HG03469 (cell line): ENCODE results near the gene CCL20.

ENCODE experiments used
- ATAC-seq: cut with Tn5 transposase; IDR thresholded peaks from one replicate; pipeline ENCODE4 v1.9.1; 2021; ENCODE audit warnings: mild to moderate bottlenecking, moderate library complexity, moderate number of reproducible peaks; ENCODE audit not compliant: unreplicated experiment

The CCL20 gene

DNA sequence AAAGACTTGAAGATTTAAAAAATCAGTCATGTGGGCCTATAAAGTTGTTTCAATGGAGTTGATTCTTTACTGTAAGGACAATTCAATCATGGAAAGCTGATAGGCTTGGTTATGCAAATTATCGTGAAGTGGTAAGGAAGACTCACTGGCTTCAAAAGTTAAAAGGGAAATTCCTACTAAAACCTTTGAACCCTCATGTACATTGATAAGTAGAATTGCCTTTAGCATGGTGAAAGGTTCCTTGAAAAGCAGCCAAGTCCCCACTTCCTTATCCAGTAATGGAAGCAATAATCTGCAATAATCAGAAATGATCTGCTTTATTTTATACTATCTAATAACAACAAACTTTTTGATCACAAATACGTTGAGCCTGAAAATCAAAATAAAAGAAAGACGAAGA, 14.4 kb upstream of the CCL20 start:
- no peak for ATAC-seq

DNA sequence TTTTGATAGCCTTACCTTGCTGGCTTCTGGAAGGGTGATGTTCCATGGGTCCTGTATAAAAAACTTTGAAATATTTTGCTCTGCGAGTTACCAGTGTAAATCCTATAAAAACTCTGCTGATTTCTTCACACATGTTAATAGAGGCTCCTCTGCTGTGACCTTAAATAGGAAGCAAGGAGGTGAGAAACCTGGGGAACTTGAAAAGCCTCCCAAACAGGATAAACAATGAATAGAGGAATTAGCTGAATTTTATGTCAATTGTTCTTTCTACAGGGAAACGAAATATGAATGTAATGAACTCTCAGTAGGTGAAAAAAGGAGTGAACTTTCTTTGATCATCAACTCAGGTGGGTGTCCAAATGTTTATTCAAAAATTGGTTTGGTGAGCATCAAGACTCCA, 10.8 kb upstream of the CCL20 start:
- ATAC-seq: no peak

DNA sequence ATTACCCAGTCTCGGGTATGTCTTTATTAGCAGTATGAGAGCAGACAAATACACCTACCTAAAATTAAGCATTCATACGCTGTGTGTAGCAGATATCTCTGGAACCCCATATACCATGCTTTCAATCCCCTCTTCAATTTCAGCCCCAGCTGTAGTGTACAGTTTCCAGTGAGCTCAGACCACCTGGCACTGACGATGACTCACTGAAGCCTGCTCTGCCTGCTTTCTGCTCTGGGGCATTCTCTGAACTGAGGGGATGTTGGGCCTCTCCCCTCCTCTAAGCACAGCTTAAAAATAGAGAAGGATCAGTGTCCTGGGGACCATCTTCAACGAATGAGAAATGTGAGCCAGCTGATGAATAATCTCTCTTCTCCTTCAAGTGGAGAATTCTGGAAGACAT, 8.7 kb upstream of the CCL20 start:
- no peak for ATAC-seq

DNA sequence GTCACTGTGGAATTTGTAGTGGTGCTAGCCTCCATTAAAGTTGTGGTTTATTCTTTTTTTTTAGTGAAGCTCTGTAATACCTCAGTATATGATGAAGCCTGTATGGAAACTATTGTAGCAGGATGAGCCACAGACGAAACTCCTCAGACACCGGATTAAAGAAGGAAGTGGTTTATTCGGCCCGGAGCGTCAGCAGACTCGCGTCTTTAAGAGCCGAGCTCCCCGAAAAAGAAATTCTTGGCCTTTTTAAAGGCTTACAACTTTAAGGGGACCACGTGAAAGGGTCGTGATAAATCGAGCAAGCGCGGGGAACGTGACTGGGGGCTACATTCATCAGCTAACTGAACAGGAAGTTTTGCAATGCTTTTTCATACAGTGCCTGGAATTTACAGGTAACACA, 8.1 kb upstream of the CCL20 start:
- no peak for ATAC-seq

DNA sequence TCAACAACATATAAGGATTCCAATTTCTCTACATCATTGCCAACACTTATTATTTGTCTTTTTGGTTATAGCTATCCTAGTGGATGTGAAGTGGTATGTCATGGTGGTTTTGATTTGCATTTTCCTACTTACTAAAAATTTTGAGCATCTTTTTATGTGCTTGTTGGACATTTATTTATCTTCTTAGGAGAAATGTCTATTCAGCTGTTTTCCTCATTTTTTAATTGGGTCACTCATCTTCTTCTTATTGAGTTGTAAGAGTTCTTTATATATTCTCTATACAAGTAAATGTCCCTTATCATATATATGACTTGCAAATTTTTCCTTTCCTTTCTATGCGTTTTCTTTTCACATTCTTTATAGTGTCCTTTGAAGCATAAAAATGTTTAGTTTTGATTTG, 4.7 kb upstream of the CCL20 start:
- ATAC-seq: no peak

DNA sequence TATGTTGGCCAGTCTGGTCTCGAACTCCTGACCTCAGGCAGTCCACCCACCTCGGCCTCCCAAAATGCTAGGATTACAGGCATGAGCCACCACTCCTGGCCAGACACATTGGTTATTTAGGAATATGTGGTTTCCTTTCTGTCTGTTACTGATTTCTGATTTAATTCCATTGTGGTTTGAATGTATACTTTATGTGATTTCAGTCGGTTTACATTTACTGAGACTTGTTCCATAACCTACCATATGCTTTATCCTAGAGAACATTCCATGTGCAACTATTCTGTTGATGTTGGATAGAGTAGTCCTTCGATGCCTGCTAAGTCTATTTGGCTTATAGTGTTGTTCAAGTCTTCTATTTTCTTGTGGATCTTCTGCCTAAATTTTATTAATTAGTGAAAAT, 1.6 kb upstream of the CCL20 start:
- no peak for ATAC-seq

DNA sequence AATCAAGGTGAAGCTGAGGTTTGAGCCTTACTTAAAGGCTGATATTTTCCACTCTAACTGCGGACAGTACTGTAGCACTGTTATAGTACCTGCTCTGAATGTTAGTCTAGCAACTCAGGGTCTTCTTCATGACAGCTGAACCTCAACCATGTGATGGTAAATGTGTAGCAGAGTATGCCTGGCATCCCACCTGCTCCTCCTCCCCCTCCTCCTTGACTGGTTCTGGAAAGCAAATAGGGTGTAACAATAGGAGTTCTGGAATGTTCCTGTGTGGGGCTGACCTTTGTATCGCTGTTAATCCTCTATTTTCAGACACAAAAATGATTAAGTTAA, 447 bp upstream of the CCL20 start:
- ATAC-seq: no peak

DNA sequence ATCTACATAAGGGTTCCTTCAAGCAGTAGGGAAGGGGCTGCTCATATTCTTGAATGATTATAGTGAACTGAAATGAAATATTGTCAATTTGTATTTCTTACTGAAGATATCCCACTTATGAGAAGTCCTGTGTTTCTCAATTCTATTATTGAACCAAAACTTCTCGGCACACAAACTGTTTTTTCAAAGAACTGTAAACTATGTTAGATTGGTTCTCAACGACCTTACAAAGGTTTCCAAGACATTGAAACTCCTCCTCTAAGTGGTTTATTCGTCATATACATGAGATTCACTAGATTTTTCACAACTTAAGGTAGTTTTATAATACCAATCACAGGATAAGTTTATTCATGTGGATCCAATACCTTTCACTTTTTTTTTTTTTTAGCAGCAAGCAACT, 1.4 kb downstream of the CCL20 start:
- no peak for ATAC-seq

DNA sequence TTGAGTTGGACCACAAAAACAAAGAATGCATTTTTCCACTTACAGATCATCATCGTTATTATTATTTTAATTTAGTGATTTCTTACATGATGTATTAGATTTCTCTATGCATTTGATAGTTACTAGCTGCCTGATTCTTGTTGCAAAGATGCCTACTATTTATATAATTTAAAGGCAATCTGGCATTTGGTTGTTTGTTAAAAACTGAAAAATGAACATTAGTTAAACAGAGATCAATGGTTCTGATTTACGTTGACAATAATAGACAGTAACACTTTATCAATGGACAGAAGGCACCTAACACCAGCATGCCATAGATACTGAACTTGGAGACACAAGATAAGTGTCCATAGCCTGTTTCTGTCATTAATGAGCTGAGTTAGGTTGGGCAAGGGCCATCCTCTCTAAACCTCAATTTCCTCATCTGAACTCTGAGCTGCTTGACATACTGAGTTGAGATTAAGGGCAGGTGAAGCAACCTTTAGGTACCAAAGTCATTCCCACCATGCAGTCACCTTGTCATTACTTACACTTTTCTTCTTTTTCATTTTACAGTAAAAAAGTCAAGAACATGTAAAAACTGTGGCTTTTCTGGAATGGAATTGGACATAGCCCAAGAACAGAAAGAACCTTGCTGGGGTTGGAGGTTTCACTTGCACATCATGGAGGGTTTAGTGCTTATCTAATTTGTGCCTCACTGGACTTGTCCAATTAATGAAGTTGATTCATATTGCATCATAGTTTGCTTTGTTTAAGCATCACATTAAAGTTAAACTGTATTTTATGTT, 3.1 kb downstream of the CCL20 start:
- ATAC-seq: no peak

DNA sequence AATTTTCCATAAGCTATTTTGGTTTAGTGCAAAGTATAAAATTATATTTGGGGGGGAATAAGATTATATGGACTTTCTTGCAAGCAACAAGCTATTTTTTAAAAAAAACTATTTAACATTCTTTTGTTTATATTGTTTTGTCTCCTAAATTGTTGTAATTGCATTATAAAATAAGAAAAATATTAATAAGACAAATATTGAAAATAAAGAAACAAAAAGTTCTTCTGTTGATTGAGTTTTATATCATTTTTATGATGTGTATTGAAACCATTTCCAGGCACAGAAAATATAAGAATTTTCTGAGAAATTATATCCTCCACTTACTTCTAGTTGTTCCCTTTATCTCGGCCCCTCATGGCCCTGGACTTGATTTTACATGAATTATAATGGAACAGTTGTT, 3.7 kb downstream of the CCL20 start:
- ATAC-seq: no peak

DNA sequence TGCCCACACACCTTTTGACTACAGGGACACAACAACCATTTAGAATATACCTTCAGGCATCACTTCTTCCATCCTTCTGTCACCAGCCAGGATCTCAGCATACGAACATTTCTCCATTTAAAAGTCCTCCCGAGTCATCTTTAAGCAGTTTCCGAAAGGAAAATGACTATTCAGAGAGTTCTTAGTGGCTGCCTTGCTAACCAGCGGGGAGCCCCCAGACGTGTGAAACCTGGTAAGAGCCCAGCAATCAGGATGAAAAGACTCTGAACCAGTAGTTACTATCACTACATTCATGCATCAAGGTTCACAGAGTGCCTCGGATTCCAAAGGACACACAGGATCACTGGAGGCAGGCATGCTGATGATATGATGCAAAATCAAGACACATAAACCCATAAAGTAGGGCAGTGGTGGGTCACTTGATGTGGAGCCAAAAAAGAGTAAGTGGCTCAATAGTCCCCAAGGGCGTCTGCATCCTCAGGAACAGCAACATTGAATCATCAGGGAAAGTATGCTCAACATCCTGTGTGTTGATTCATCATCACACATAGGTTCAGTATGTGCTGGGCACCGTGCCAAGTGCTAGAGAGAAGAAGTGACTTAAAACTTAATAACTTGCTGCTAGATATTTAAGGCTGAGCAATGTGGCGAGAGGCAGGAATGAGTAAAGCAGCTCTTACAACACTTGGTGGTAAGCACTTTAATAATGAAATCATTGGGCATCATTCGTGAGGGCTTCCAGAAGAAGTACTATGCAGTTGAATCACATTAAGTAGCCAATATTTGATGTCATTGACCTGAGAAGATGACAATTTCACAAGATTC, 4.4 kb downstream of the CCL20 start:
- peak; percentile 49 for ATAC-seq

DNA sequence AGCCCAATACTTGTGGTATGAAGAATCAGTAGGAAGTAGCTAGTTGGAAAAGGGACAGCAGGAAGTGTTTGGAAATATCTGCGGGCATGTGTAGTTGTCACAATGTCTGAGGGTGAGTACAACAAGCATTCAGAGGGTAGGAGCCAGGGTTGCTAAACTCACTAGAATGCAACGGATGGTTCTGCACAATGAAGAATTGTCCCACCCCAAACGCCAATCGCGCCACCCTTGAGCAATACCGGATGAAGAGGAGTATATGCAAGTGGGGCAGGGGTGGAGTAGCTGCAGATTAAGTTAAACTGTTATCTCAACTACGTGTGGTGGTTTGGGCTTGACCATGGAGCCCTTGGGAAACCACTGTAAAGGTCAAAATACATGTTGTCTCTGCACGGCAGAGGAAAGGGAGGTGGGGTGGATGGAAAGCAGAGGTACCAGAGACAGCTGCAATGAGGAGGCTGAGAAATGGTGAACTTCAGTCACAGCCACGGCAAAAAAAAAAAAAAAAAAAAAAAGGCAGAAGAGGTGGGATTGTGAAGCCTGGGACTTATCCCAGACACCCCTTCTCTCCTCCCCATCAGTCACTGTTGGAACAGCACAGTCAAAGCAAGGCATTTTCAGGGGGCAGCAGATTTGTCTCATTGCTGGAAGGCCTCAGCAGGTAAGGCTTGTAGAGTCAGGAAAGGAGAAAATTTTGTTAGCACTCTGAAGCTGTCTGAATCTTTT, 5.2 kb downstream of the CCL20 start:
- no peak for ATAC-seq

DNA sequence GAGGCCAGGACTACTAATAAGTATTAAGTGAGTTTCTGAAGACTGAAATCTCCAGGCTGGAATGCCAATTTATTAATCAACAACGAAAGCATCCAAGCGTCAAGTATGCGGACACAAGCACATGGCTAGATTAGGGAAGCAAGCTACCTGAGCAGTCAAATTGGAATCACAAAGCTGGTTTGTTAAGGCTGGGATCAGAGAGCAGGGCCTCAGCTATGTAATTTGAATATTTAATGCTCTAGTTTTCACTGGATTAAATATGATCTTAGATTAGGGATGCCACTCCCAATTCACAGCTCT, 5.7 kb downstream of the CCL20 start:
- no peak for ATAC-seq

DNA sequence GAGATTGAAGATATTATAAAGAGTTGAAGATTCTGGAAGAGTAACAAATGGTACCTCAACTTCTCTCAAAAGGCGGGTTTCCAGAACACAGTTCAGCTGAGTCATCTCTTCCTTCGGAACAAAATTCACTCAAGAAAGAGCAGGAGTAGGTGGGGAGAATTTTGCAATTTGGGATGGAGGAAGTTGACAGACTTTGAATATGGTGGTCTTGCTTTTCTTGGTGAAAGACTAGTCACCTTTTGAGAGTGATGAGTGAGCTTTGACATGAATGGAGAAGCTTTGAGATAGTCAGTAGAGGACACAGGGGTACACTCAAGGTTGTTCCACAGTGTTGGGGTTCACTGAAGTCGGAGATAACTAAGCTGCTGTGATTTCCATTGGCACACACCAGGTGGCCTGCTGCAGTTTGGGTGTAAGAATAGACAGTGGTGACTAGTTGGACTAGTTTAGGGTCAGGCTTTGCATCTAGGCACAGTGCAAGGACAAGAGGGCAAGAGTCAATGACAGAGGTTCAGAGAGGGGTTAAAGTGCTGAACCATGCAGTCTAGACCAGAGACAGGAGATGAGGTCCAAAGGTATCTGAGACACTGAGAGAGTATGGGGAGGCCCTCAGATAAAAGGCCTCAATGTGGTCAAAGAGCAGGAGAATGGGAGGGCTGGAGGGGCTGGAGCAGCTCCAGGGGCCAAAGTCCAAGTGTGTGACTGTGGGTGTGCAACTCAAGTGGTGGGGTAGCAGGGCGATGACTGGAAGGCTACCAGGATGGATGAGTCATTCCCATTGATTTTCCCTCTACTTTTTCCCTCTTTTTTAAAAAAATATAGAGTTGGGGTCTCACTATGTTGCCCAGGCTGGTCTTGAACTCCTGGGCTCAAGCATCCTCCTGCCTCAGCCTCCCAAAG, 7.7 kb downstream of the CCL20 start:
- ATAC-seq: no peak

DNA sequence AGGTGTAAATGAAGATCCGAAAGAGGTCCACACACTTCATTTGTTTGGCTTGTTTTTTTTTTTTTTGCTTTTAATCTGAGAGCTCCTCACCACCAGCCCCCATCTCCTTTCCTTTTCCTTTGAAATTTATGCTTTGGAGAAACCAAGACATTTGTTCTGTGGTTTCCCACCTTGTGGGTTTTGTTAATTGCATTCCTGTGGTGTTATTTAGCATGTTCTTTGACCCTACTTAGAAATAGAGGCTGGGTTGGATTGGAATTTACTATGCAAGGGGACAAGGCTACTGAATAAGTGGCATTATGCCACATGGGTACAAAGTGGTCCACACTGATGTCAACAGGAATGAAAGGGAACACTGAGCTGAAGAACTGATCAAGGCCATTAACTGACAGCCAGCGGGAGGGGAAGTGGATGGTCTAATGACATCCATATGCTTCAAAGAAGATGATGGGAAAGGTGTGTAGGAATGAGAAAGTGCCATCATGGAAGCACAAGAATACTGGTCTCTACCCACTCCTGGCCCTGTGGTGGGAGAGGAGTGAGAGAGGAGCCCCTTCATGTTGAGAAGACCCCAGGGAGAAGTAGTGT, 8.9 kb downstream of the CCL20 start:
- no peak for ATAC-seq

DNA sequence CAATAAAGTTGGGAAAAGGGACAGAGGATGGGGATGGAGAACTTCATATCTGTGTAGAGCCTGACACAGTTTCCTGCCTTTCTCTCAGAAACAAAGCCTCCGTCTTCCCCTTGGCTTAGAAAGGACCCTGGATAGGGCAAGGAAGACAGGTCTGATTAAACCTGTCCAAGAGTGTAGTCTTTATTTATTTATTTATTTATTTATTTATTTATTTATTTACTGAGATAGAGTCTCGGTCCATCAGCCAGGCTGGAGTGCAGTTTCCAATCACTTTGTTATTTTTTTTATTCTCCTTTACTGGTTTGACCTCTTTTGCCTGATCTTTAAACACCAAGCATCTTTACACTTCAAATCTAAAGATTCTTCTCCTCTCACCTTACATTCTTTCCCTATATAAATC, 10.3 kb downstream of the CCL20 start:
- no peak for ATAC-seq

DNA sequence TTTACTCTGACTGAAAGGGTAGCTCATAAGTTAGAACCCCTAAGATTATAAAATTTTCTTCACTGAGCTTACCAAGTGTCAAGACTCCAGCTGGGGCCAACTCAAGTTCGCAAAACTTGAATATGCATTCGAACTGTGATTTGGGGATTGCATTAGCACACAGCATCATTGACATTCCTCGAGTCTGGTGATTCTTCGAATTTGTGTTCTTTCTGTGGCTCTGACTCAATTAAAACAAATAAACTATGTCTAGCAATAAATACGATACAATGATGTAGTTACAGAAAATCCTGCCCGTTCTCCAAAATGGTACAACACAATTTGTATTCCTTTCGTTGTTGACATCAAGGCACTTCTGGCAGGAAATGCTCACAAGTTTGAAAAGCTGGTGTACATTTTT, 11.1 kb downstream of the CCL20 start:
- no peak for ATAC-seq

DNA sequence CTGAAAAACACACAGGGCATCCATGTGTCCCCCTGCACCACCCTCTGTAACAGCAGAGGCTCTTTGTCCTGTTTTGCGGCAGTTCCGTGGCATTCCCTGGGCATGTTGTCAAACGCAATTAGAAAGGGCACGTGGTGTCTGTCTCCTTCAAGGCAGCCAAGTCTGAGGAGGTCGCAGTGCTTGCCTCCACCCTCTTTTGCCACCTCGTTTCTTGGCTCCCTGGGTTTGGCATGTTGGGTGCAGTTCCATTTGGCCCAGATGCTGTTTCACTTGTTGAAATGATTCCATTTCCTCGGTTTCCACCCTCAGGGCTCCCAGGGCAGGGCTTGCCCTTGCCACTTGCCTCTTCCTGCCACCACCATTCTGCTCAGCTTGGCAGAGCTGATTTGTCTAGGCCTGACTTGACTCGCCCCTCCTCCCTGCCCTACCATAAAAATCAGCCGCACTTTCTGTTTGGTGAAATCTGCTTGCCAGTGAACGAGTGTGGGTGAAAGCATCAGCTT, 12.4 kb downstream of the CCL20 start:
- ATAC-seq: no peak

DNA sequence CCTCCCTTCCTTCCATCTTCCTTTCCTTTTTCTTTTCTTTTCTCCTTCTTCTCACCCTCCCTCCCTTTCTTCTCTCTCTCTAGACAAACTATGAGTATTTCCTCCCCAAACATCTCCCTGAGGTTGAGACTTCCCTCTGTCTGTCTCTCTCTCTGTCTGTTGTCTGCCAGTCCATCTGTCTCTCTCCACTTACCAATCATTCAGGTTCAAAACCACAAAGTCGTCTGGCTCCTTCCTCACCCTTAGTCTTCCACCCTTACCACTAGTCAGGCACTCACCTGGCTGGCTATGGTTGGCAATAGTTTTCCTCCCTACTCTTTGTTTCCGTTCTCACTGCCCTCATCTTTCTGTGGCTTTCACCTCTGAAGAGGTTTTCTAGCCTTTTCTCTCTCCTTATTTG, 12.9 kb downstream of the CCL20 start:
- no peak for ATAC-seq

DNA sequence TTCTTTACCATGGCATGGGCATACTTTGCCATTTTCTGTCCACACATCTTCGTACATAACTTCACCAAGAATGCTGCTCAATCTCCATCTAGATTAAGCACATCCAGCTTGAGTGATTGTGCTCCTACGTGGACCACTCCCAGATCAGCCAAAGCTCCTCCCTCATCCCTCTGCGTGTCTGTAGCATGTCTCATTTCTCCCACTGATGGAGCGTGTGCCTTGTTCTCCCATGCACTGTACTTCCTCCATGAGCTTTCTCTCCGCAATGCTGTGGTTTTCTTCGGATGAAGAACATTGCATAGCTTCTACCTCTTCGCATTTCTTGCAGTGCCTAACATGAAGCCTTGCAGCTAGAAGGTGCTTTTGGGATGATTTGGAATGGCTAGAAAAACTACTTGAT, 13.5 kb downstream of the CCL20 start:
- no peak for ATAC-seq
